Mucosa of descending colon (tissue), 3 donors: Measurements from ENCODE around the gene RPS8. TPM values are rescaled to one million over a fixed set of nuclear protein-coding genes. Genes with fewer than 3 reads are reported as not detected.

Experiments
- ATAC-seq: fragments of 200-7000 bp; cut with Tn5 transposase; one replicate; pipeline ENCODE4 v1.9.1; 2020; ENCODE audit warnings: mild to moderate bottlenecking, moderate library complexity
- DNase-seq, 3 donors: peaks; one replicate each; pipeline ENCODE4 v3.0.0-alpha.2; 2020
- H3K36me3 ChIP-seq: fragments of 200-600 bp; one replicate; pipeline ENCODE4 v1.8.0; 2021; ENCODE audit warnings: low read depth, mild to moderate bottlenecking
- H3K4me1 ChIP-seq: fragments of 200-600 bp; one replicate; pipeline ENCODE4 v1.8.0; 2021; ENCODE audit warnings: low read depth, mild to moderate bottlenecking
- H3K4me3 ChIP-seq: fragments of 200-600 bp; one replicate; pipeline ENCODE4 v1.8.0; 2021; ENCODE audit warnings: mild to moderate bottlenecking
- H3K9me3 ChIP-seq: fragments of 200-600 bp; one replicate; pipeline ENCODE4 v1.8.0; 2021; ENCODE audit warnings: mild to moderate bottlenecking
- intact Hi-C, 2 donors: fragments of 100-400 bp; cut with DNase I in 1 of 2; cut with micrococcal nuclease in 1 of 2; formaldehyde crosslinking; loops; one replicate each; pipeline versions ENCODE4 v1.11.0 to v1.11.1; 2022; cut with DNase I, micrococcal nuclease
- total RNA-seq, 3 donors: library from RNA; stranded (reverse); fragmentation: NEBNext Ultra II Directional in 2 of 3; extraction: Animal tissue kit (Norgen Biotek cat#: 25700) in 2 of 3; gene quantifications; one replicate each; pipeline versions ENCODE4 v1.2.1 to v1.2.4, GENCODE V29; 2021 to 2023
- TF ChIP-seq, protein P1 (sequence below): fragments of 200-600 bp; IDR thresholded peaks from one replicate; pipeline ENCODE4 v1.8.0; 2022; ENCODE audit warnings: antibody characterized with exemption, mild to moderate bottlenecking
- donor health status: DM: no; HTN: no; CAD: no; lungs with moderate emphysema.
- donor health status: DM: no; HTN: no; CAD: no.
- donor health status: DM: no; HTN: yes; CAD: no.

RPS8 gene
- total RNA-seq, 3 donors from 2014 or later, result 1,308 to 1,364 (median 1,337) TPM

- TF ChIP-seq, protein P1, sequence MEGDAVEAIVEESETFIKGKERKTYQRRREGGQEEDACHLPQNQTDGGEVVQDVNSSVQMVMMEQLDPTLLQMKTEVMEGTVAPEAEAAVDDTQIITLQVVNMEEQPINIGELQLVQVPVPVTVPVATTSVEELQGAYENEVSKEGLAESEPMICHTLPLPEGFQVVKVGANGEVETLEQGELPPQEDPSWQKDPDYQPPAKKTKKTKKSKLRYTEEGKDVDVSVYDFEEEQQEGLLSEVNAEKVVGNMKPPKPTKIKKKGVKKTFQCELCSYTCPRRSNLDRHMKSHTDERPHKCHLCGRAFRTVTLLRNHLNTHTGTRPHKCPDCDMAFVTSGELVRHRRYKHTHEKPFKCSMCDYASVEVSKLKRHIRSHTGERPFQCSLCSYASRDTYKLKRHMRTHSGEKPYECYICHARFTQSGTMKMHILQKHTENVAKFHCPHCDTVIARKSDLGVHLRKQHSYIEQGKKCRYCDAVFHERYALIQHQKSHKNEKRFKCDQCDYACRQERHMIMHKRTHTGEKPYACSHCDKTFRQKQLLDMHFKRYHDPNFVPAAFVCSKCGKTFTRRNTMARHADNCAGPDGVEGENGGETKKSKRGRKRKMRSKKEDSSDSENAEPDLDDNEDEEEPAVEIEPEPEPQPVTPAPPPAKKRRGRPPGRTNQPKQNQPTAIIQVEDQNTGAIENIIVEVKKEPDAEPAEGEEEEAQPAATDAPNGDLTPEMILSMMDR, result peak; percentile 98
- no peaks in the 10 kb centered on the region for H3K9me3 ChIP-seq
- H3K4me1 ChIP-seq, result peaks cover 11% of the 10 kb centered on the region
- DNase-seq (peak; percentile 98 to 99 (median 99)), ATAC-seq (peak; percentile 96)
- intact Hi-C loops, result loop anchor here in 1 of 2 donors (10.0 kb wide), 1 partner anchor 215 kb away; the partner anchor contains the start of genes HECTD3 and UROD
- H3K4me3 ChIP-seq, result peak within 1 kb of the TSS; percentile 57
- no peaks in the 10 kb centered on the region for H3K36me3 ChIP-seq
These were observed 24.6 kb downstream of the RPS8 start, which contains the start of gene PLK3 for GRCh38 chr1:44799770-44800584. PLK3 (plus strand) TSS chr1:44800377; CDS start chr1:44800464, 87 bp downstream.

- TF ChIP-seq, protein P1, result no peak
- DNase-seq (peak in 2 of 3 donors; percentile 38 to 66), ATAC-seq (no peak)
- H3K4me1 ChIP-seq, result peaks cover 17% of the 10 kb centered on the region
- no peak overlapping the region for H3K4me3 ChIP-seq
- H3K36me3 ChIP-seq, result no peaks in the 10 kb centered on the region
- H3K9me3 ChIP-seq, result no peaks in the 10 kb centered on the region
- intact Hi-C loops, result no loop called here
These were observed 26.4 kb downstream of the RPS8 start for GRCh38 chr1:44801491-44802305.

- DNase-seq (peak in 2 of 3 donors; percentile 32 to 58), ATAC-seq (no peak)
- no peaks in the 10 kb centered on the region for H3K36me3 ChIP-seq
- peaks cover 25% of the 10 kb centered on the region for H3K4me1 ChIP-seq
- intact Hi-C loops, result no loop called here
- TF ChIP-seq, protein P1, result no peak
- no peaks in the 10 kb centered on the region for H3K9me3 ChIP-seq
- no peak overlapping the region for H3K4me3 ChIP-seq
These were observed 27.1 kb downstream of the RPS8 start for GRCh38 chr1:44802306-44803061.

- intact Hi-C loops, result no loop called here
- Histone ChIP-seq H3K4me3 (no peak overlapping the region), H3K9me3 (no peaks in the 10 kb centered on the region), H3K4me1 (peaks cover 30% of the 10 kb centered on the region), H3K36me3 (no peaks in the 10 kb centered on the region)
- ATAC-seq (no peak), DNase-seq (no peak)
- TF ChIP-seq, protein P1, result no peak
These were observed 27.6 kb downstream of the RPS8 start for GRCh38 chr1:44803062-44803311.

DNA sequence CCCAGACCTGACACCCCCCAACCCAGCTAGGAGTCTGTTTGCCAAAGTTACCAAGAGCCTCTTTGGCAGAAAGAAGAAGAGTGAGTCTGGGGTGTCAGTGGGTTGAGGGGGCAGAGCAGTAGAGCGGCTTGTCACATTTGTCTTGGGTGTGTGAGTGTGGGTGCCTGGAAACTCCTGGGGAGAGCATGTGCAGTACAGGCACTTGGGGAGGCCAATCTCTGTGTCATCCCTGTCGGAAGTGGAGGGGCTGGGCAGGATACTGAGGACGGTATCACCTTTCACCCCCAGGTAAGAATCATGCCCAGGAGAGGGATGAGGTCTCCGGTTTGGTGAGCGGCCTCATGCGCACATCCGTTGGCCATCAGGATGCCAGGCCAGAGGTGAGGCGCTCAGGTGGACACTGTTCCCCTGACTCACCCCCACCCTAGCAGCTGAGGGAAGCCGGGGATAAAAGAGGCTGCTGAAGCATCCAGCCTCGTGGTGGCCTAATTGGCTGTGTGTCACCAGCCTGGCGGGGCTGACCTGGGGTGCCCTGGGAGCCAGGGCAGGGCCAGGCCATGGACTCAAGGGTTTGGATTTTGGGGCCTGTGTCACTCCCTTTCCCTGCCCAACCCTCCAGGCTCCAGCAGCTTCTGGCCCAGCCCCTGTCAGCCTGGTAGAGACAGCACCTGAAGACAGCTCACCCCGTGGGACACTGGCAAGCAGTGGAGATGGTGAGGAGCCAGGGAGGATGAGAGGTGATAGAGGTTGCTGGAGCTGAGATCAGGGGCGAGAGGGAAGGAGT lies 28.2 kb downstream of the RPS8 start:
- no peak for ATAC-seq
- peak in 2 of 3 donors; percentile 26 to 52 for DNase-seq

More for the DNA sequence above, 28.2 kb downstream of the RPS8 start:
- no peaks in the 10 kb centered on the region for H3K9me3 ChIP-seq
- no peaks in the 10 kb centered on the region for H3K36me3 ChIP-seq
- intact Hi-C loops, result no loop called here
- peaks cover 35% of the 10 kb centered on the region for H3K4me1 ChIP-seq
- TF ChIP-seq, protein P1, result no peak
- no peak overlapping the region for H3K4me3 ChIP-seq
